Liver (tissue), 3 donors: ENCODE data around the gene EFCC1.

ENCODE experiments used
- CTCF ChIP-seq: fragments of 150-350 bp; IDR thresholded peaks from 2 replicates; pipeline ENCODE4 v1.5.1; 2017; ENCODE audit warnings: improper control_type of control experiment, low read depth, low read length; ENCODE audit not compliant: missing input control
- EGR1 ChIP-seq, 2 donors: IDR thresholded peaks; 2 replicates each; pipeline ENCODE4 v1.6.1; 2016 to 2018; ENCODE audit warnings: antibody characterized with exemption in 2 of 2, low read depth in 2 of 2
- RAD21 ChIP-seq, 2 donors: IDR thresholded peaks; 2 replicates each; pipeline ENCODE4 v1.6.1; 2016; ENCODE audit warnings: antibody characterized with exemption in 2 of 2, mild to moderate bottlenecking in 2 of 2
- TAF1 ChIP-seq: conservative IDR thresholded peaks from 2 replicates; pipeline ENCODE4 v1.6.1; 2016; ENCODE audit warnings: antibody characterized with exemption, mild to moderate bottlenecking
- YY1 ChIP-seq: IDR thresholded peaks from 2 replicates; pipeline ENCODE4 v1.6.1; 2016; ENCODE audit warnings: antibody characterized with exemption, mild to moderate bottlenecking
- ZBTB33 ChIP-seq: IDR thresholded peaks from 2 replicates; pipeline ENCODE4 v1.6.1; 2016; ENCODE audit warnings: antibody characterized with exemption
- TF ChIP-seq, protein P1 (sequence below): IDR thresholded peaks from 2 replicates; pipeline ENCODE4 v1.6.1; 2016; ENCODE audit warnings: antibody characterized with exemption, mild to moderate bottlenecking
- donor health status: healthy.
- donor health status: healthy.

DNA sequence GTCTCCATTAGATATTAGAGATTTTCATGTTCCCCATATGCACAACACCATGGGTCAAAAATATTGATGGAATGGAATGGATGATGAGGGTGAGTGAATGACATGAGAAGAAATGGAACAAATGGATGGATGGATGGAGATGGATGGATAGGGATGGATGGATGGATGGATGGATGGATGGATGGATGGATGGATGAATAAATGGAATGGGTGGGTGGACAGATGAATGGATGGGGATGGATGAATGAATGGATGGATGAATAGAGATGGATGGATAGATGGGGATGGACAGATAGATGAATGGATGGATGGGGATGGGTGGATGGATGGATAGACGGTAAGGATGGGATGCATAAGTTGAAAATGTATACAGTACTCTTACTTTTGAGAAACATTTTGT is 25.8 kb upstream of the EFCC1 start:
- TF ChIP-seq ZBTB33: no peak
- no peak for TF ChIP-seq CTCF
- TF ChIP-seq, protein P1, sequence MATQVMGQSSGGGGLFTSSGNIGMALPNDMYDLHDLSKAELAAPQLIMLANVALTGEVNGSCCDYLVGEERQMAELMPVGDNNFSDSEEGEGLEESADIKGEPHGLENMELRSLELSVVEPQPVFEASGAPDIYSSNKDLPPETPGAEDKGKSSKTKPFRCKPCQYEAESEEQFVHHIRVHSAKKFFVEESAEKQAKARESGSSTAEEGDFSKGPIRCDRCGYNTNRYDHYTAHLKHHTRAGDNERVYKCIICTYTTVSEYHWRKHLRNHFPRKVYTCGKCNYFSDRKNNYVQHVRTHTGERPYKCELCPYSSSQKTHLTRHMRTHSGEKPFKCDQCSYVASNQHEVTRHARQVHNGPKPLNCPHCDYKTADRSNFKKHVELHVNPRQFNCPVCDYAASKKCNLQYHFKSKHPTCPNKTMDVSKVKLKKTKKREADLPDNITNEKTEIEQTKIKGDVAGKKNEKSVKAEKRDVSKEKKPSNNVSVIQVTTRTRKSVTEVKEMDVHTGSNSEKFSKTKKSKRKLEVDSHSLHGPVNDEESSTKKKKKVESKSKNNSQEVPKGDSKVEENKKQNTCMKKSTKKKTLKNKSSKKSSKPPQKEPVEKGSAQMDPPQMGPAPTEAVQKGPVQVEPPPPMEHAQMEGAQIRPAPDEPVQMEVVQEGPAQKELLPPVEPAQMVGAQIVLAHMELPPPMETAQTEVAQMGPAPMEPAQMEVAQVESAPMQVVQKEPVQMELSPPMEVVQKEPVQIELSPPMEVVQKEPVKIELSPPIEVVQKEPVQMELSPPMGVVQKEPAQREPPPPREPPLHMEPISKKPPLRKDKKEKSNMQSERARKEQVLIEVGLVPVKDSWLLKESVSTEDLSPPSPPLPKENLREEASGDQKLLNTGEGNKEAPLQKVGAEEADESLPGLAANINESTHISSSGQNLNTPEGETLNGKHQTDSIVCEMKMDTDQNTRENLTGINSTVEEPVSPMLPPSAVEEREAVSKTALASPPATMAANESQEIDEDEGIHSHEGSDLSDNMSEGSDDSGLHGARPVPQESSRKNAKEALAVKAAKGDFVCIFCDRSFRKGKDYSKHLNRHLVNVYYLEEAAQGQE: no peak
- TF ChIP-seq YY1: no peak
- TF ChIP-seq TAF1: no peak
- TF ChIP-seq EGR1 (IDR thresholded peaks at IDR 0.05; ENCODE audit: low read depth in 2 of 2): no peak
- no peak for TF ChIP-seq RAD21 (IDR thresholded peaks at IDR 0.05)
